ENCODE data around the gene PLEKHH1.
"Not testable (repeated sequence)": the region's sequence is repeated elsewhere in the genome, so short reads cannot be mapped to it uniquely, and the experiment has no call there.

PLEKHH1 gene

DNA sequence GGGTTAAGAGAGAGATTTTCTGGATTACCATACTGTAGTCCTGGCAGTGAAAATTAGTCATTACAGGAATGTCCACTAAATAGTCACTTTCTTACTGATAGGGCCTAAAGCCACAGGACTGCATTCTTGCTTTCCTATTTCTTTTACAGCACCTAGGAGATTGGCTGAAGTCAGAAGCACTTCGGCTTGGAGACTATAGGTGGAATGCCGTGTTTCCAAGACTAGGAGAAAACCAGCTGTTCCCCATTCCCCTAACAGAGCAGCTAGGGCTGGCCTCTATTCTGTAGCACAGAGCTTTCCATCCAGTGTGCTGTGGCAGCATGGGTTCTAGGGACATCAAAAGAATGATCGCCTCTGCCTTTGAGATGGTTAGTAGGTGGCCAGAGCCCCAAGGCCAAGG, 51.9 kb downstream of the PLEKHH1 start:
- no peak for DNase-seq

DNA sequence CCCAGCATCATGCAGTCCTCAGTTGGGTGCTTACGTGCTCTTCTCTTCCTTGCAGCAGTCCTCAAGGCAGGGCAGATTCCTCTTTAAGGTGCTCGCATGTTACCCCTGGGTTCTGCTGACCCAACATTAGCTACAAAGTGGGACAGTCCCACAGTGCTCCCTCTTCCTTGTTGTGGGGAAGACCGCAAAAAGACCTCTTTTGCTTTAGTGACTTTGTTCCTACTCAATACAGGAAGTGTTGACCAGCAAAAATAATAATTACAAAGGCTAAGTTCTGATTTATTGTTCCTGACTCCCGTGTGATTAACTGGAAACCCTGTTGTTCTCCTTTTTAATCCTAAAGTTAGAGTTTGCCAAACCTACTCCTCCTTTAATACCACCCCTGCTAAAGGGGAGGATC, 53.3 kb downstream of the PLEKHH1 start:
- DNase-seq, result no peak

DNA sequence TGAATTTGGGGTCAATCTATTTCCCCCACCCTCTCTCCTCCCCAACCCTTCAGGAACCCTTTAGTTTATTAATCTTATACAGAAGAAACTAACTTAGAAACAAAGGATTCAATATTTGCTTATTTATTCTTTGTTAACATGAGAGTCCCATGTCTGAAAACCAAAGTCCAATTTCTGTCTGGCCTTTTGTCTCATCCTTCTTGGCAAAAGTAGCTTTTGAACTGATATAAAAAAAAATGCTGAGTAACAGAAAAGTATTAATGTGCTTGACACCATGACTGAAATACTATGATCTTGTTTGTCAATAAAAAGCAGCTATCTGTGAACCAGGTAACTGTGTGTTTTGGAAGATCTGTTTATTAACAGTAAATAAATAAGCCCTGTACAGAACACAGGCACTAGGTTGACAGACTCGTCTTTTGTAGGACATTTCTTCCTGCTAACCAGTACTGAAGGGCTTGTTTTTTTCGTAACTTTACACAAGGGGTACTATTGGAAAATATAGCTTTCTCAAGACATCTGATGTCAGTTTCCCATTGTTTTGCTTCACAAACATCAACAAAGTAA, 56.2 kb downstream of the PLEKHH1 start:
- no peak for DNase-seq

DNA sequence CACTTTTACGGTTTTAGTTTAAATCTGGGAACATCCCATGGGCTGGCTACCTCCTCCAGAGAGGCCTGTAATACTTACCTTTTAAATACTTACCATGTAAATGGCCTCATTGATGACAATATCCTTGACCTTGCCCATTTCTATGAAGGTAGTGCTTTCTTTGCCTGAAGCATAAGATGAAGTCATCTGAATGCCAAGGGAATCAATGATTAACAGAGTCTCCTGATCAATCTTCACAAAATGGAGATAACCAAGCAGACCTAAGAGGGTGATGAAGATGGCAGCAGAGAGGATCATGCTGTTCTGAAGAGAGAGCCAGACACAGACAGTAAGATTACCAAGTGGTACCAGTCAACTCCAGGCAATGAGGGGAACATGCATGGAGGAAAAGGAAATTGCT, 60.6 kb downstream of the PLEKHH1 start:
- DNase-seq, result not testable (repeated sequence)

DNA sequence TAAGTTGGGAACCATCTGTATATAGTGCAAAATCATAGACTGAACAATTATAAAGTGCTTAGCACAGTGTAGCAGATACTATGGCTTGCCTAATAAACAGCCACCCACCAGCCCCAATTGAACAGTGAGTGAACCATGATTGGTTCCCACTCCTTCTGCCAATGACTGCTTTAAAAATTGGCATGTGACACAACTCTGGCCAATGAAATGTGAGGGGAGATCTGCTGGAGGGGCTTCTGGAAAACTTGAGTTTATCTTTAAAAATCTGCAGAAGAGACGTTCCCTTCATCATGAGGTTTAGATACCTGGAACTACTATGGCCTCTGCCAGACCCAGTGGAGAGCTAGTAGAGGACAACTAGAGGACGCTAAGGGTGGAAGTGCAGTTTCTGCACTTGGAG, 62.3 kb downstream of the PLEKHH1 start:
- no peak for DNase-seq

DNA sequence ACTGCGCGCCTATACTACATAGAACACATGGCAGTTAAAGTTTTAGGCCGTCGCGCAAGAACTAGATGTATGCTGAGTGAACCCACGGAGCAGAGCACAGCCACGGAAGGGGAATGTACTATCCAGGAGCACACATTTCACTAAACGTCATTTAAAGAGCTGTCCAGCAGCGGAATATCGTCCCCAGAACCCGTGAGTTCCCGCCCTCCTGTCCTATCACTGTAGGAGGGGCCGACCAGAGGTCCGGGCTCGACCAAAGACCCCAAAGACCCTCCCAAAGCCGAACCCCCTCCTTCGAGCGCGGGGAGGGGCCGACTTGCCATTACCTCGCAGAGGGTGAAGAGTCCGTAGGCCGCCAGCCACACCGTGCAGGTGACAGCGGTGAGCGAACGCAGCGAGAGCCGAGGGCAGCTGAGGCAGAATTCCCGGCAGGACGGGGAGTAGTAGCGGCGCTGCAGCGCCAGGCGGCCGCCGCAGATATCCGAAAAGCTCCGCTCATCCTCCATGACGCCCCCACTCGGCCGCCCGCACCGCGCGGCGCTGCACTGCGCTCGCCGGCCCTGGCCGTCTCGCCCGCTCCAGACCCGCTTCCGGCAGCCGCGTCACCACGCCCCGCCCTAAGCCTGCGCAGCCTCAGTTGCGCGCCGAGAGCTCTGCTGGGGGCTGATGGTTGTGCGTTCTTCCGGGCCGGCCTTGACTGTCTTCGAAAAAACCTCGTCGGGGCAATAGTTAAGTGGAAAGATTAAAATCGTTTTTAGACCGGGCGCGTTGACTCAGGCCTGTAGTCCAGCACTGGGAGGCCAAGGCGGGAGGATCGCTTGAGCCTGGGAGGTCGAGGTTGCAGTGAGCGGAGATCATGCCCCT, 66.8 kb downstream of the PLEKHH1 start, which contains the start of gene PIGH:
Gene PIGH, minus strand, starts transcription at position 571 of the 864 bp plus-strand sequence. Its CDS starts 65 bp downstream, at position 506.
- peak; percentile 94 for DNase-seq

DNA sequence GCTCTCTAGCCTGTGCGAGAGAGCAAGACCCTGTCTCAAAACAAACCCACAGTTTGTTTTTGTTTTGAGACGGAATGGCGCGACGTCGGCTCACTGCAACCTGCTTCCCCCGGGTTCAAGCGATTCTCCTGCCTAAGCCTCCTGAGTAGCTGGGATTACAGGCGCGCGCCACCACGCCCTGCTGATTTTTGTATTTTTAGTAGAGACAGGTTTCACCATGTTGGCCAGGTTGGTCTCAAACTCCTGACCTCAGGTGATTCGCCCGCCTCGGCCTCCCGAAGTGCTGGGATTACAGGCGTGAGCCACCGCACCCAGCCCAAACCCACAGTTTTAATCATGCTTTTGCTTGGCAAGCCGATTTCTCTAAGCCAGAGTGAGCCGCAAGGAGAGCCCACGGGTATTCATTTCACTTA, 67.5 kb downstream of the PLEKHH1 start:
- not testable (repeated sequence) for DNase-seq

DNA sequence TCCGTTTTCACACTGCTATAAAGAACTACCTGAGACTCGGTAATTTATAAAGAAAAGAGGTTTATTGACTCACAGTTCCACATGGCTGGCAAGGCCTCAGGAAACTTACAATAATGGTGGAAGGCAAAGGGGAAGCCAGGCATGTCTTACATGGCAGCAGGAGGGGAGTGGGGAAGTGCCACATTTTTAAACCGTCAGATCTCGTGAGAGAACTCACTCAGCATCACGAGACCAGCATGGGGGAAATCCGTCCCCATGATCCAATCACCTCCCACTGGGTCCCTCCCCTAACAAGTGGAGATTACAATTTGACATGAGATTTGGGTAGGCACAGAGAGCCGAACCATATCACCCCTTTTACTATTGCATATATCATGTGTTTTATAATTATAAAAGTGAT, 69.0 kb downstream of the PLEKHH1 start:
- no peak for DNase-seq

DNA sequence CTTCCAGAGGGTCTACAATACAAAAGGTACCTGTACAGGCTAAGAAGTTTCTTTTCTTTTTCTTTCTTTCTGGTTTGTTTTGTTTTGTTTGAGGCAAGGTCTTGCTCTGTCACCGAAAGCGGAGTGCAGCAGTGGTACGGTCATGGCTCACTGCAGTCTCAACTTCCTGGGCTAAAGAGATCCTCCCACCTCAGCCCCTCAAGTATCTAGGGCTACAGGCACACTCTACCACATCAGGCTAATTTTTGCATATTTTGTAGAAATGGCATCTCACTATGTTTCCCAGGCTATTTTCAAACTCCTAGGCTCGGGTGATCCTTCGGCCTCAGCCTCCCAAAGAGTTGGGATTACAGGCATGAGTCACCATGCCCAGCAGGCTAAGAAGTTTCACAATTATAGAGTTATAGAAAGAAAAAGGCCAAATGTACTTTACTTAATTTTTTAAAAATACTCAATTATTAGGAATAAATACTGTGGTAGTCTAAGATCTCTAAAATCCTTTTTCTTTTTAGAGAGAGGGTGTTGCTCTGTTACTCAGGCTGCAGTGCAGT, 70.0 kb downstream of the PLEKHH1 start:
- no peak for DNase-seq

DNA sequence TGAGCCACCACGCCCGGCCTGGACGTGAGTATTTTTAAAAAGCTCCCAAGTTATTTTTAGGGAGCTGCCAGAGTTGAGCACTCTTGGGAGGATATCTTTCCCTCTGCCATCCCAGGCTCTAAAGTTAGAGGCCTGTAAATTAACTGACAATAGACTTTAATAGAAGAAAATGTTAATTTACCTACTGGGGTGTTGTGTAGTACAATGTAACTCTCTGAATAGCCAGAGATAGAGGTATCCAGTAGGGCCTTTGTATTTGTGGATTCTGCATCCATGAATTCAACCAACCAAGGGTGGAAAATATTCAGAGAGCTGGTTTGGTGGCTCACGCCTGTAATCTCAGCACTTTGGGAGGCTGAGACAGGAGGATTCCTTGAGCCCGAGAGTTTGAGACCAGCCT, 74.6 kb downstream of the PLEKHH1 start:
- DNase-seq, result no peak

DNA sequence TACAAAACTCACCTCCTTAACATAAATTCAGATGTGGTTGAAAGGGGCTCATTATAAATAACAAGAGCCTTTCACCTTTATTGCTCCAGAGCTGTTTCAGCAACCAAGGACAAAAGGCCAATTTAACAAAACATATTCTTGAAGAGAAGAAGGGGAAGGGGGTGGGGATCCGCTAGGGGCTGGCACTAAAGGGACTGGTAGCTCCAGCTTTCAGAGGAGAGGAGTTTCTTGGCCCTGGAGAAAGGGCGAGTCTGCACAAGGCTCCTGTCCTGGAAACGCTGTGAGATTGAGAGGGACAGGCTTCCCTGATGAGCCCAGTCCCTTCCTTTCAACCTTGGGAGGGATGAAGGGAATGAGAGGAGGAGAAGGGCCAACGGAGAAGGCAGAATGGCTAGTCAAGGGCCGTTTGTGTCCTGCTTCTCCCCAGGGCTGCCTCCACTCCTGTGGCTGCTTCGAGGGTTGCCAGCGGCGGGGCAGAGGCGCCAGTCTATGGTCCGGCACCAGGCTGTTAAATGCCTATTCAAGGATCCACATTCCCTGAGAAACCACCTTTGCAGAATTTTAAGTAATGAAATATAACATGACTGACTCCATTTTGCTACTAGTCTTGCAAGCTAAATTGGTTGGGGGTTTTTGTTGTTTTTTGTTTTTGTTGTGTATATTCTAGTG, 76.7 kb downstream of the PLEKHH1 start:
- no peak for DNase-seq

DNA sequence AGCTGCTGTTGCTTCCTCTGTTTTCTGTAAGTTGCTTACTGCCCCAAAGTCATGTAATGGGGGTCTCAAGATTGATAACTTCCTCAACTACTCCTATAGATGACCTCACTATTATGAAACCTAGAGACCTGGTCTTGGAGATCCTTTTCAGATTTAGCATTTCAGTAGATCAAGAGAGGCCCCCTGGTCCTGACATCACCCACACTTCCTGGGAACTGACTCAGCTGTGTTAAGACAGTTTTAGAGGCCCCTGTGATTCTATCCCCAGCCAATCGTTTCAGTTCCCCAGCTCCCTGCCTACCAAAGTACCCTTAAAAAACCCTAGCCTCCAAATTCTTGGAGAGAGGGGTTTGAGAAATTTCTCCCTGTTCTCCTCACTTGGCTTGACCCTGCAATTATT, 77.4 kb downstream of the PLEKHH1 start:
- peak; percentile 11 for DNase-seq

DNA sequence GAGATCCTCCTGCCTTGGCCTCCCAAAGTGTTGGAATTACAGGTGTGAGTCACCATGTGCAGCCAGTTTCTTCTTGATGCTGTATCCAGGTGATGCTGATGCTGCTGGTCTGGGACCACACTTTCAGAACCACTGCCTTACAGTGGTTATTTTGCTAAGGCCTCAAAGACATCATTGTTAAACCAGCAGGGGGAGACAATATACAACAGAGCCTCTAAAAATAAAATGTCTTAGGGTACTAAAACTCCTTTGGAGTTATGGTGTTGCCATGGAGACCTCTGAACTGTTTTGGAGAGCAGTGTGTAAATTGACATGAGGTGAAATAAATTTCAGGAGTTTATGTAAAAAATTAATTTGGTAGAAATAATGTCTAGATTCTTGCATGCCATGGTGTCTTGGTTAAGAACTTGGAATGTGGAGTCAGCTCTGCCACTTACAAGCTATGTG, 85.5 kb downstream of the PLEKHH1 start:
- peak; percentile 69 for DNase-seq

DNA sequence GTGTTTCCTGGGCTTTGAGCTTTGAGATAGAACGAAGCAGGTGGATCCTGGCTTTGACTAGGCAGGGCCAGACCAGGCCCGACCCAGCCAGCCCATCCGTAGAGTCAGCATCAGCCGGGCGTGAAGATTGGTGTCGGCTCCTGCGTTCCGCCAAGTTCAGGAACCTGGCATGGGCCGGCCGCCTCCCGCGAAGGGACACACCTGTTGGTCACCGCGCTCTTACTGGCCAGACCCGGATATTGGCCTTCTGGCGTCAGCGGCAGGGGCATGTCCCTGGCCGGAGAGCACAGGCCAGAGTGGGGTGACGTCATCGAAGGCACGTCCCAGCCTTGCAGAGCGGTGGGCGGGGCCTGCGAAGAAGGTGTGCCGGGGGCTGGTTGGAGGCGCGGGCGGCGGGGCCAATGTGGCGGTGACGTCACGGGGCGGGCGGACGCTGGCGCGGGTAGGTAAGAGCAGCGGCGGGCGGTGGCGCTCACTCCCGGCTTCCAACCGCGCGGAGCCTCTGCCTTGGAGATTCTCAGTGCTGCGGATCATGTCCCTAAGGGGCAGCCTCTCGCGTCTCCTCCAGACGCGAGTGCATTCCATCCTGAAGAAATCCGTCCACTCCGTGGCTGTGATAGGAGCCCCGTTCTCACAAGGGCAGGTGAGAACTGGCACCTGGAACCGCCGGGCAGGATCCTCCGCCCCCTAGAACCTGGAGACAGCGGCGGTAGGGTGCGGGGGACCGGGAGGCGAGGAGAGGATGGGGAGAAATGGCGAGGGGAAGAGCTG, 86.5 kb downstream of the PLEKHH1 start, which contains the start of gene ARG2:
Gene ARG2, plus strand, starts transcription at position 475 of the 771 bp plus-strand sequence. Its CDS starts 58 bp downstream, at position 533.
- peak; percentile 96 for DNase-seq

DNA sequence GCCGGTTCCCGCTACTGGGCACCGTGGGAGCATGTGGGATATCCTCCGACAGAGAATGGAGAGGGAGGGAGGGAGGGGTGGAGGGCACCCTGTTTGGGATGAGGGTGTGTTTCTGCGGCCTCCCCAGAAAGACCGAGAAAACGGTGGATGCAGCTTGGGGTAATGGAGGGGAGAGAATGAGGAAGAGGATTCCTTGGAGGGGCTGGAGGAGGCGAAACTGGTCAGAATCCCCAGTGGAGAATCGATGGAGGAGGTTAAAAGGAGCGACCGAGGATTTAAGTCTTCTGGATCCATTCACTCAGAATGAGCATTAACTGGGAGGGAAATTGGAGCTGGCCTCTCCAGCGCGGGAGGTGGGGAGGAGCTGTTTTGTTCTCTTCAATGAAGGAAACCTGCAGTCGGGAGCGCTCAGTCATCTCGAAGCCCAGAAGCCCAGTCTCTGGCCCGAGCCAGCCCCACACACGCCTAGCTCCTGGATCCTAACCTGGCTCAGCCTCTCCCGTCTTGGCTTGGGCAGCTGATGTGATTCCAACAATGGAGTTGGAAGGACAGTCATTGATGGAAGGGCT, 87.2 kb downstream of the PLEKHH1 start:
- DNase-seq, result no peak

DNA sequence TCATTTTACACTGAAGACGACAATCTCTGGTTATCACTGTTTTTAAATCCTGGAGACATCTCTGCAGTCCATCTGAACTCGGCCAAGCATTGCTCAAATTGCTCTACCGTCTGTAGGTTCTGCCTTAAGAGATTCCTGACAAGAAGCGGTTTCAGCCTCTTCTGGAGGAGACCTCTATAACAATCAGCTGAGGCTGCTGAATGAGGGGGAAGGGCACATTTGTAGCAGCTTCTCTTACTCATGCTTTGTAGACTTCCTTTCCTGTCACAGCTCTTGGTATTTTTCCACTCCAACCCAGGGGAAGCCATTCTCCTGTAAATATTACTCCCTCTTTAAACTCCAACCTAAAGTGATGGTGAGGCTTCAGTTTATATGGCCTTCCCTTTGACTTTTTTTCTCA, 89.6 kb downstream of the PLEKHH1 start:
- DNase-seq, result no peak

DNA sequence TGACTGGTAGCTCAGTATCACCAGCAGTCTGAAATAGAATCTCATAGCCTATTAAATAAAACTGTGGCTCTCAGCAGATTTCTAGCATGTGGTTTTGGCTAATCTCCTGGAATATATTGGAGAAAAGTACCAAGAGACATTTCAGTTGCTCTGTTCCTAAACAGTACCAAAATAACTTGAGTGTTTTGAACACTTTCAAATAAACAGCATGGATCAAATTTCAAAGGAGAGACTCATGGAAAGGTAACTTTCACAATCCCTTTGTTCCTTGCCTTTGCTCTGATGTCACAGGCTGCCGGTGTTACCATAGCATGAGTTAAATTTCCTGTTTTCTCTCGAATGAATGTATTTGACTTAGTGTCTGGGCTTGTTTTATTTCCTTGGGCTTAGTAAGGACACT, 90.0 kb downstream of the PLEKHH1 start:
- DNase-seq, result no peak

DNA sequence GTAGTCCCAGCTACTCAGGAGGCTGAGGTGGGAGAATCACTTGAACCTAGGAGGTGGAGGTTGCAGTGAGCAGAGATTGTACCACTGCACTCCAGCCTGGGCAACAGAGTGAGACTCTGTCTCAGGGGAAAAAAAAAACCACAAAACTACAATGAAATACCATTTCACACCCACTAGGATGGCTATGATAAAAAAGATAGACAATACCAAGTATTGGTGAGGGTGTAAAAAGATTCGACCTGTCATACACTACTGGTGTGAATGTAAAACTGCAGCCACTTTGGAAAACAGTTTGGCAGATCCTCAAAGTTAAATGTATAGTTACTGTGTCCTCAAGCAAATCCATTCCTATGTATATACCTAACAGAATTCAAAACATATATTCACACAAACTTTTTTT, 93.0 kb downstream of the PLEKHH1 start:
- not testable (repeated sequence) for DNase-seq

DNA sequence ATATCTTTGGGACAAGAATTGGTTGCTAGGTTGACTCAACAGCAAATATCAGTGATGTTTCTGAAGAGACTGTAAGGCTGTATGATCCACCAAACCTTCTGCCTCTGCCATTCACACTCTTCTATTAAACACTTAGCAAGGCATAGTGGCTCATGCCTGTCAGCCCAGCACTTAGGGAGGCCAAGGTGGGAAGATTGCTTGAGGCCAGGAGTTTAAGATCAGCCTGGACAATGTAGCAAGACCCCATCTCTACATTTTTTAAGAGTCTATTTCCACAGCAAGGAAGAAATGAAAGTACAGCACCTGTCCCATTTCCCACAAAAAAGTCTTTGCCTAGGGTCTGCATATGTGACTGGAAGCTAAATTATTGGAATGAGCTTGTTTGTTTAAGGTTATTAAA, 94.4 kb downstream of the PLEKHH1 start:
- DNase-seq, result no peak

DNA sequence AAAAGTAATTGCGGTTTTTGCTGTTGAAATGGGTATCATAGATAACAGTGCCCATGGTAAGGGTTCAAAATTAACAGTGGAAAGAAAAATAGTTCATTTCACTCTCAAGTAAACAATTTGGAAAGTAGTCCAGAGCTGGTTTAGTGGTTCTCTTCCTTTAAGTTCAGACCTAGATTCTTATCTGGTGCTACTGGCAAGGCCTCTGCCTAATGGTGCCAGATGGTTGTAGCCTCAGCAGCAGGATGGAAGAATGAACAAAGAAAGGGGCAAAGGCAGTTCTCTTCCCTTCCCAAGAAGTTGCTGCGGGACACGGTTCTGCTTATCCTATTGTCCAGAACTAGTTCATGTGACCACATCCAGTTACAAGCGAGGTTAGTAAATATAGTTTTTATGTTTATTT, 97.1 kb downstream of the PLEKHH1 start:
- DNase-seq, result no peak

DNA sequence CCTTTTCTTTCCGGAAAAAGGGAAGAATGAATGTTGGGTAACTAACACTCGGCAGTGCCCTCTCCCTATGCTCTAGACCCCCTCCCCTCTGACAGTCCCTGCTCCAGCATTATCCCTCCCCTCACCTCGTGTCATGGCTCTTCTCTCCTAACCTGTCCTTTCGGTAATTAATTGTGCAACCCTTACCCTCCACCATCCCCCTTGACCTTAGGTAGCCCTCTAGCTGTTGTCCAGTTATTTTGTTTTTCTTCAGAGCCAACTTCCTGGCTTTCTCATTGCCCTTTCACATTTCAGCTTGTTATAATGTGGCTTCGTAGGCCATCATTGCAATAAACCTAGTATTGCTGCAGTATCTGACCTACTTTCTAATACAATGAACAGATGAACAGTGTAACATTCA, 97.8 kb downstream of the PLEKHH1 start:
- DNase-seq, result no peak

DNA sequence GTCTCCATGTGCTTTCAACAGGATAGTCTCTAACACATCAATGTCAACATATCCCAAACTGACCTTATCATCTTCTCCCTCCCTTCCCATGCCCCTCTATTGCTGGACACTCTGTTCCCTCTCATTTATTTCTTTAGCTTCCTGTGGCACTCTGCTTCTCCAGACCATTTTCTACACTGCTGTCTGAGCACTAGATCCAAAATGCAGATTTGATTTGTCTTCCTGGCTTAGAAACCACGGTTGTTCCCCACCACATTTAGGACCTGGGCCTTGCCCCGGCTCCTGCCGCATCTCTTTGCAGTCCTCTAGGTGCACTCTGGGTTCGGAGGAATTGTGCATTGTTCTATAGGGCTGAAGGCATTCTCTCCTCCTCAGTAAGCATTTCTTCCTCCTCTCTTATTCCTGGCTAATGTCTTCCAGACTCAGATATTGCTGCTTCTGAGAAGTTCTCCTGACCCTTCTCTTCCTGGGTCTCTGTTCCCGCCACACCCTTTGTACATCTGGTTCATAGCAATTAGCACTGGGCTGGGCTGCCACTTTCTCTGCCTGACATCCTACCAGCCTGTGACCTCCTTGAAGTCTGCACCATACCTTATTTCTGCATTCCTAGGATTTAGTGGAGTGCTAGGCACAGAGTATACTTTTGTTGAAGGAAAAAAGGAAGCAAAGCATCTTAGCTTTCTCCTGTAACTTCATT, 100.5 kb downstream of the PLEKHH1 start:
- no peak for DNase-seq

Data from activated CD4-positive, alpha-beta T cell treated with anti-CD3 and anti-CD28 coated beads, Interleukin-2, amount 50 U/mL, for 16 hours (primary cell).